Neuron (in vitro differentiated cells): ENCODE results near the gene SLC16A10.

Experiments
- H2AFZ ChIP-seq: one replicate; pipeline ENCODE4 v1.6.1; 2013; ENCODE audit warnings: low read depth, mild to moderate bottlenecking, inconsistent platforms, low read length, moderate library complexity
- H3K27me3 ChIP-seq: one replicate; pipeline ENCODE4 v1.6.1; 2013; ENCODE audit warnings: low read length; ENCODE audit not compliant: insufficient read depth
- H3K36me3 ChIP-seq: one replicate; pipeline ENCODE4 v1.6.1; 2013; ENCODE audit warnings: low read length; ENCODE audit not compliant: insufficient read depth
- H3K4me1 ChIP-seq: one replicate; pipeline ENCODE4 v1.6.1; 2013; ENCODE audit warnings: low read length; ENCODE audit not compliant: insufficient read depth
- H3K4me3 ChIP-seq: 2 replicates; pipeline ENCODE4 v1.5.1; 2013; ENCODE audit warnings: mild to moderate bottlenecking, low read length, moderate library complexity
- H3K9me3 ChIP-seq: one replicate; pipeline ENCODE4 v1.6.1; 2013; ENCODE audit warnings: low read length

SLC16A10 gene

GRCh38 chr6:111096246-111096645 lies 8.9 kb downstream of the SLC16A10 start:
- Histone ChIP-seq H3K9me3 (peaks cover 3% of the 10 kb centered on the region), H3K27me3 (peaks cover 3% of the 10 kb centered on the region), H3K4me1 (no peaks in the 10 kb centered on the region), H3K4me3 (no peak overlapping the region), H2AFZ (no peak overlapping the region), H3K36me3 (no peaks in the 10 kb centered on the region)

GRCh38 chr6:111098597-111098996 lies 11.3 kb downstream of the SLC16A10 start:
- no peak overlapping the region for H2AFZ ChIP-seq
- H3K36me3 ChIP-seq = no peaks in the 10 kb centered on the region
- no peak overlapping the region for H3K4me3 ChIP-seq
- H3K4me1 ChIP-seq = no peaks in the 10 kb centered on the region
- H3K27me3 ChIP-seq = peaks cover 3% of the 10 kb centered on the region
- peaks cover 3% of the 10 kb centered on the region for H3K9me3 ChIP-seq

DNA sequence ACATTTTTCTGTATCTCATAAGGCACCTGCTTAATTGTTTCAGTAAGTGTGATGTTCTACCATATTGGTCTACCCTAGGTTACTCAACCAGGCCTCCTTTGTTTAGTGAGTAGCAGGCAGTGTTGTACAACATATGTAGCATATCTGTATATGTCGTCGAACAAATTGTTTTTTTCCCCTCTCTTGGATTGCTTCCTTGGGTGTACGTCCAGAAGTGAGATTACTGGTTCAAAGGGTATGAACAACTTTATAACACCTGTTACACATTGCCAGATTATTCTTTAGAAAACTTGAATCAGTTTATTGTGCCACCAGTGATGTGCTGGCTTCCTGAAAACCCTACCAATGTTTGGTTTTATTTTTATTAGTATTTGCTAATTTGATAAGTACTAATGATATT lies 14.7 kb downstream of the SLC16A10 start:
- no peaks in the 10 kb centered on the region for H3K36me3 ChIP-seq
- no peaks in the 10 kb centered on the region for H3K27me3 ChIP-seq
- no peaks in the 10 kb centered on the region for H3K4me1 ChIP-seq
- H3K9me3 ChIP-seq = peaks cover 2% of the 10 kb centered on the region
- H2AFZ ChIP-seq = no peak overlapping the region
- no peak overlapping the region for H3K4me3 ChIP-seq

- Histone ChIP-seq H3K36me3 (no peaks in the 10 kb centered on the region), H3K9me3 (peaks cover 2% of the 10 kb centered on the region), H3K27me3 (no peaks in the 10 kb centered on the region), H3K4me3 (no peak overlapping the region), H3K4me1 (no peaks in the 10 kb centered on the region), H2AFZ (no peak overlapping the region)
Observed at GRCh38 chr6:111105578-111105977, 18.3 kb downstream of the SLC16A10 start.

GRCh38 chr6:111107589-111107988 lies 20.3 kb downstream of the SLC16A10 start:
- Histone ChIP-seq H3K9me3 (peaks cover 2% of the 10 kb centered on the region), H3K27me3 (no peaks in the 10 kb centered on the region), H3K4me3 (no peak overlapping the region), H3K36me3 (no peaks in the 10 kb centered on the region), H2AFZ (no peak overlapping the region), H3K4me1 (no peaks in the 10 kb centered on the region)

DNA sequence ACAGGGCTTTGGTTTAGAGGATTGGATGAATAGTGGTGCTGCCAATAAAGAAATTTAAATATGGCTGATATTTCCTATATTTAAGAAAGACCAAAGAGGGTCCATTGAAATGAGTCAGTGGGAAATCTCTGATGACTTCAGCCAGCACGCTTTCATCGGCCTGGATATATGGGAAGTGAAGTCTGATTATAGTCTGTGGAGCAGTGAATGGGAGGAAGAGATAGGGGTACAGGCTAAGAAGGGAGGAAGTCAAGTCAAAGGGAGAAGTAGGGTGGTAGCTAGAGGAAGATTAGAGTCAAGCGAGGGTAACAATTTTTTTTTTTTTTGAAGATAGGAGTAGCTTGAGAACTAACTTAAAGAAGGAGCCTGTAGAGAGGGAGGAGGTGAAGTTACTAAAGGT lies 22.7 kb downstream of the SLC16A10 start:
- Histone ChIP-seq H3K4me3 (no peak overlapping the region), H3K4me1 (peaks cover 10% of the 10 kb centered on the region), H3K27me3 (no peaks in the 10 kb centered on the region), H3K9me3 (no peaks in the 10 kb centered on the region), H2AFZ (no peak overlapping the region), H3K36me3 (no peaks in the 10 kb centered on the region)

DNA sequence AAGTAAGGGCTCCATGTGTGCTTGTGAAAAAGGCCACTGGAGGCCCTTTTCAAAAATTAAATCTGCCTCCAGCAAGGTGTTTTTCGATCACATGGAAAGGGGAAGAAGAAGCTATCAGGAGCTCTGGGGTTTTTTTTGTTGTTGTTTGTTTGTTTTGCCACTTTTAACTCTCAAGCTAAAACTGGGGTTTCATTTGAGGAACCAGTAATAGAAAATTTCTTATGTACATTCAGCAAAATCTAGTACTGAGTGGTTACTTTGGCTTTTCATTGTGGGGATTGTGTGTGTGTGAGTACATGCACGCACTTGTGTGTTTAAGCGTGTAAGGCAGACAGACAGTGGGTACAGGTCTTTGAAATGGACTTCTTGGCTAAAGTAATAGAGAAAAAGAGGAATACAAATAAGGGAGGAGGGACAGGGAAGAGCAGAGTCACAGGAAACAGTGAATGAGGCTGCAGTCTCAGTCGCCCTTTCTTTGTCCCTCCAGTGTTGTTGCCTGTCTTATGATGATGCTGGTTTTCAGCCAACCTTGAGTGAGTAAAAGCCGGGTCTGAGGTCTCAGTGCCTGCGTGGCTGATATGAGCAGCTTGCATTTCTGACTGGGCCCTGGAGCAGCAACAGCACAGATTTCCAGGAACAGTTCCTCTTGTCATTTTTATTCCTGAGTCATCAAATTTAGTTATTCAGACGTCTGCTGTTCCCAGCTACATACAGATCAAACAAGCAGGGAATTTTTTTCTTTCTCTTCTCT lies 26.2 kb downstream of the SLC16A10 start:
- no peak overlapping the region for H3K4me3 ChIP-seq
- peak overlapping the region; percentile 27 for H2AFZ ChIP-seq
- H3K4me1 ChIP-seq = peaks cover 10% of the 10 kb centered on the region
- H3K27me3 ChIP-seq = no peaks in the 10 kb centered on the region
- H3K9me3 ChIP-seq = no peaks in the 10 kb centered on the region
- H3K36me3 ChIP-seq = no peaks in the 10 kb centered on the region

- H3K9me3 ChIP-seq = no peaks in the 10 kb centered on the region
- peaks cover 10% of the 10 kb centered on the region for H3K4me1 ChIP-seq
- H3K36me3 ChIP-seq = no peaks in the 10 kb centered on the region
- H3K4me3 ChIP-seq = no peak overlapping the region
- no peaks in the 10 kb centered on the region for H3K27me3 ChIP-seq
- H2AFZ ChIP-seq = peak overlapping the region; percentile 27
Observed at GRCh38 chr6:111114087-111114443, 26.8 kb downstream of the SLC16A10 start.

DNA sequence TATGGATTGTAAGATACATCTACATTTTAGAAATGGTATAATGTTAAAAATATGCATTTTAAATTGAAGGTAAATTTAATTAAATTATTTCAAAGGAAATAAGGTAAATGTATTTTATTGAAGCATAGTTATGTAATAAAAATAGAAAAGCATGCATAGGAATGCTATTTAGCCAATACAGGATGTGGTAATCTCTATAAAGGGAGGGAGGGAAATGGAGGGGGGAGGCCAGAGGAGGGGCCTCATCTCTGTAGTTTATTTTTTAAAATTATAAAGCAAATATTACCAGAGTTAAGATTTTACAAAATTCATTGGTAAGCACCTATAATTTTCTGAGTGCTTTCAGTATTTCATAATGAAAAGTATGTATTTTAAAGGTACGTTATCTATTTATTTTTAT lies 27.2 kb downstream of the SLC16A10 start:
- H3K36me3 ChIP-seq = no peaks in the 10 kb centered on the region
- no peaks in the 10 kb centered on the region for H3K9me3 ChIP-seq
- no peaks in the 10 kb centered on the region for H3K27me3 ChIP-seq
- peak overlapping the region; percentile 27 for H2AFZ ChIP-seq
- no peak overlapping the region for H3K4me3 ChIP-seq
- peaks cover 10% of the 10 kb centered on the region for H3K4me1 ChIP-seq

DNA sequence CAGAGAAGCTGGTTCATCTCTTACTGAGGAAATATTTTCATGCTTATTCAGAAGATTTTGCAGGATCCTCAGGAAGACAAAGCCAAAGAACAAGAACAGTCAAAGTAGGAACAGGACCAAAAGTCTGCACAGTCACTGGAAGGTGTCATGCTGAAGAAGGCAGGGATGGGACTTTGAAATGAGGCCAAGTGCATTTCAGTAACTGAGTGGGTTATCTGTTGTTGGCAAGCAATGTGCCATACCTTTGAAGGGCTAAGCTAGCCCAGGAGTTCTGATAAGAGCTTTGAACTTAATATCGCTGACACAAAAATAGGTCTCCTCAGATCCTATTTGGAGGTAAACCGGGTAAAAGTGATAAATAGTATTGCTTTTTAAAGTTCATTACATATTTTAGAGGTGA lies 31.5 kb downstream of the SLC16A10 start:
- Histone ChIP-seq H3K27me3 (no peaks in the 10 kb centered on the region), H3K36me3 (no peaks in the 10 kb centered on the region)

DNA sequence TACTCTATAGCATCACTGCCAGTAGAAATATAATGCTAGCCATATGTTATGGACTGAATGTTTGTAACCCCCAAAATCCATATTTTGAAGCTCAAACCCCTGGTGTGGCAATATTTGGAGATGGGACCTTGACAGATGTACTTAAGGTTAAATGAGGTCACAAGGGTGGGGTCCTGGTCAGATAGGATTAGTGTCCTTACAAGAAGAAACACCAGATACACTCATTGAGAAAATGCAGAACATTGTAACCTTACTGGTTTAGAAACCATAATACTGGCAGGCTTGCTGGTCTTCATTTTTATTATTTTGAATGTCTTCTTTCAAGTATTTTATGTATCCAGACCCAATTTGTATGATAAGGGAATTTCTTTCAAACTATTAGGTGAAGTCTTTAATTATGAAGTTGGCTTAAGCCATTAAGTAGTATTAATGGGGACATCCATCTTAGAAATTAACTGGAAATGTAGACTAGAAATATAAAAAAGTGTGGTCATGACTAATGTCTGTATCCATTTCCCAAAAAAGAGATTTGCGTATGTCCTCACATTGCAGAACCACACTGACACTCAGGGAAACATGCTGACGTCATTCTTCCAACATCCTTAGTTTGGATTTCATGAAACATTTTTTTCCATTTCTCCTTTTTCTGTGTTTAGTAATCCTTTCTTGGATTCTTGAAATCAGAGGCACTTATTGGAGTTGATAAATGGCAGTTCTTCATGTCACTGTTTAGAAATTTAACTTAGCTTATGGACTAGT lies 32.4 kb downstream of the SLC16A10 start:
- H2AFZ ChIP-seq = no peak overlapping the region
- H3K36me3 ChIP-seq = no peaks in the 10 kb centered on the region
- no peaks in the 10 kb centered on the region for H3K4me1 ChIP-seq
- H3K27me3 ChIP-seq = no peaks in the 10 kb centered on the region
- no peaks in the 10 kb centered on the region for H3K9me3 ChIP-seq
- no peak overlapping the region for H3K4me3 ChIP-seq

More for the DNA sequence above, 31.5 kb downstream of the SLC16A10 start:
- H2AFZ ChIP-seq = no peak overlapping the region
- no peaks in the 10 kb centered on the region for H3K9me3 ChIP-seq
- H3K4me1 ChIP-seq = peaks cover 4% of the 10 kb centered on the region
- H3K4me3 ChIP-seq = no peak overlapping the region

DNA sequence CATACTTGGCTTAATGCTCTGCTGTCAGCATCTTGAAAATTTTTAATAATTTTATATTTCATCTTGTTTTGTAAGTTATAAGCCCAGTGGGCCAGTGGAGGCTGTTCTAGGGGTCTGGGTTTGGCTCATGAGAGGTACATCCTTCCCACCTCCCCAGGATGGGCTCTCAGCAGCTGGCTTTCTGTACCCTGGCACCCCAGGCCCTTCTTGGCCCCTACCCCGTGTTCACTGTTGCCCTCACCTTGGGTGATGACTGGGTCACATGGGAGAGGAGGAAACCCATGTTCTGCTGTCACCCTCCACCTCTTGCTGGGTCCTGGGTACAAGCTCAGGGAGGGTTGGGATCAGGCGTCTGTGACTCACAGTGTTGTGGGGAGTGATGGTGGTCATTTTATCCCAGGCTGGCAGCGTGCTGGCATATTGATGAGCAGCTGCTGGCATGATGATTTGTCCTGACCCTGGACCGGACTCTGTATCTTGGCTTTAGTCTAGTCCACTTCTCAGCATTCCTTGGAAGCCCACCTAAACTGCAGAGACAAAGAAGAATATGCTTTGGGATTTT lies 34.6 kb downstream of the SLC16A10 start:
- Histone ChIP-seq H3K9me3 (no peaks in the 10 kb centered on the region), H2AFZ (no peak overlapping the region), H3K27me3 (no peaks in the 10 kb centered on the region), H3K4me3 (no peak overlapping the region), H3K36me3 (no peaks in the 10 kb centered on the region), H3K4me1 (no peaks in the 10 kb centered on the region)

GRCh38 chr6:111122458-111123286 lies 35.4 kb downstream of the SLC16A10 start:
- Histone ChIP-seq H3K4me1 (no peaks in the 10 kb centered on the region), H3K4me3 (no peak overlapping the region), H3K36me3 (no peaks in the 10 kb centered on the region), H3K27me3 (no peaks in the 10 kb centered on the region), H3K9me3 (no peaks in the 10 kb centered on the region), H2AFZ (no peak overlapping the region)
